Measurements from ENCODE around the gene LSM2. TPM values are rescaled to one million over a fixed set of nuclear protein-coding genes. Genes with fewer than 3 reads are reported as not detected.
A peak's percentile ranks its signal among the peaks of the same experiment; 100 is the strongest.

The LSM2 gene
- total and polyA plus RNA-seq, 9 of the 15 experiments (the other 6 are each of a cell fraction or from before 2014, with no cell fraction given): 154 to 407 (median 223) TPM

- TF ChIP-seq ARID4B (CRISPR knock-in tag; IDR thresholded peaks at IDR 0.05): peak; percentile 82
- TF ChIP-seq RHOXF2B (CRISPR knock-in tag; conservative IDR thresholded peaks at IDR 0.05): no peak
- peak; percentile 98 for TF ChIP-seq RBFOX2 (IDR thresholded peaks at IDR 0.05; ENCODE audit: low read depth, low read length)
- peak; percentile 22; the same call in 1 of the 2 replicates for TF ChIP-seq HDAC8 (tag; IDR thresholded peaks at IDR 0.05)
- TF ChIP-seq NKRF (IDR thresholded peaks at IDR 0.05; ENCODE audit: borderline replicate concordance): peak; percentile 36
- peak; percentile 66; the same call in 1 of the 2 replicates for TF ChIP-seq CAMTA2 (CRISPR knock-in tag; conservative IDR thresholded peaks at IDR 0.05)
- peak; percentile 98 for TF ChIP-seq PML (IDR thresholded peaks at IDR 0.05; ENCODE audit: low read length)
- no peak for TF ChIP-seq ZNF184 (CRISPR knock-in tag; IDR thresholded peaks at IDR 0.05)
- TF ChIP-seq TAF15 (IDR thresholded peaks at IDR 0.05; ENCODE audit: low read depth, low read length): no peak
- TF ChIP-seq ARID2 (IDR thresholded peaks at IDR 0.05): no peak
- peak; percentile 17 for TF ChIP-seq CHD1 (IDR thresholded peaks at IDR 0.05; ENCODE audit: low read length)
- TF ChIP-seq FOXA1 (IDR thresholded peaks at IDR 0.05; ENCODE audit: borderline replicate concordance): no peak
- no peak for TF ChIP-seq PTRF (tag; IDR thresholded peaks at IDR 0.05)
- TF ChIP-seq NELFE (IDR thresholded peaks at IDR 0.05; ENCODE audit: insufficient read depth, insufficient read length): peak; percentile 98
- TF ChIP-seq TCF7L2 (IDR thresholded peaks at IDR 0.05; ENCODE audit: low read depth, low read length): no peak
- no peak for TF ChIP-seq SETDB1 (IDR thresholded peaks at IDR 0.05; ENCODE audit: low read length)
- TF ChIP-seq TAF9B (IDR thresholded peaks at IDR 0.05; ENCODE audit: partially characterized antibody): no peak
- 0 out of 2 replicates have a peak, but pooled peaks have one; percentile 3 for TF ChIP-seq ZNF224 (CRISPR knock-in tag; IDR thresholded peaks at IDR 0.05)
- peak; percentile 90 for TF ChIP-seq NFYB (IDR thresholded peaks at IDR 0.05; ENCODE audit: extremely low read depth, insufficient read length)
- no peak for TF ChIP-seq ELK1 (CRISPR knock-in tag; IDR thresholded peaks at IDR 0.05)
- no peak for TF ChIP-seq ZZZ3 (IDR thresholded peaks at IDR 0.05)
- TF ChIP-seq ERF (CRISPR knock-in tag; IDR thresholded peaks at IDR 0.05): peak; percentile 95
Observed at GRCh38 chr6:31815025-31815838, 8.5 kb upstream of the LSM2 start, which contains the start of the genes HSPA1A and HSPA1L (continued).
